Measurements from ENCODE around the gene ARHGAP1. TPM values are rescaled to one million over a fixed set of nuclear protein-coding genes. Genes with fewer than 3 reads are reported as not detected.

The ARHGAP1 gene
- total RNA-seq, 2 donors from 2014 or later, result 106 to 159 TPM

DNA sequence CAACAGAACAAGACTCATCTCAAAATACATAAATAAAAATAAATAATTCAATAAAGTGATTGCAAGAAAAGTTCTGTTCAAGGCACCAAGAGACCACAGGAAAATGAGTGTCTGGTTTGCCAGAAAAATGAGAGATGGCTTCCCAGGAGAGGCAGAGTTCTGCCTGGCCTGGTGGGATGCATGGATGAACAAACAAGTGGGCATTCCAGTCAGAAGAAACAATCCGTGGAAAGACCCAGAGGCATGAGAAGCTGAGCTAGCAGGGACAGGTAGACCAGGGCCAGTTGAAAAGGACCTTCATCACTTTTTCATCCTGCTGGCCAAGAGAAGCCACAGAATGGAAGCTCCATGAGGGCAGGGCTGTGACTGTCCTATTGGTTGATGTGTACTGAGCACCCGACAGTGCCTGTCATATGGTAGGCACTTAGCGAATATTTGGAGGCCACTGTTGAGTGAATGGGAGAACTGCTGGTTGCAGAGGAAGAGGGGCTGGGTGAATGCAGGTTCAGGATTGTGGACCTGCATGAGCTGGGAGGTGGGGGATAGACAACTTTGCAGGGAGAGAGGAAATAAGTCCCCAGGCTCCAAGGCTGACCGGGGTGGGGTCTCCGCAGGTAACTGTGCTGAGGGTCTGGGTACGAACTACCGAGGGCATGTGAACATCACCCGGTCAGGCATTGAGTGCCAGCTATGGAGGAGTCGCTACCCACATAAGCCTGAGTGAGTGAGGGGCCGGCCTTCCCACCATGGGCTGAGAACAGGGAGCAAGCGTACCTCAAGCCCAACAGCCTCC is 22.3 kb upstream of the ARHGAP1 start:
- Histone ChIP-seq H3K4me3 (no peak overlapping the region), H3K27ac (no peak overlapping the region), H3K4me1 (ENCODE audit: control insufficient read depth in 1 of 2, low read depth in 2 of 2) (peaks cover 6 to 8% of the 10 kb centered on the region in 2 donors), H3K9me3 (no peaks in the 10 kb centered on the region), H3K36me3 (no peaks in the 10 kb centered on the region), H3K27me3 (replicated peaks; ENCODE audit: insufficient read depth) (no peaks in the 10 kb centered on the region)
- TF ChIP-seq, protein P1, sequence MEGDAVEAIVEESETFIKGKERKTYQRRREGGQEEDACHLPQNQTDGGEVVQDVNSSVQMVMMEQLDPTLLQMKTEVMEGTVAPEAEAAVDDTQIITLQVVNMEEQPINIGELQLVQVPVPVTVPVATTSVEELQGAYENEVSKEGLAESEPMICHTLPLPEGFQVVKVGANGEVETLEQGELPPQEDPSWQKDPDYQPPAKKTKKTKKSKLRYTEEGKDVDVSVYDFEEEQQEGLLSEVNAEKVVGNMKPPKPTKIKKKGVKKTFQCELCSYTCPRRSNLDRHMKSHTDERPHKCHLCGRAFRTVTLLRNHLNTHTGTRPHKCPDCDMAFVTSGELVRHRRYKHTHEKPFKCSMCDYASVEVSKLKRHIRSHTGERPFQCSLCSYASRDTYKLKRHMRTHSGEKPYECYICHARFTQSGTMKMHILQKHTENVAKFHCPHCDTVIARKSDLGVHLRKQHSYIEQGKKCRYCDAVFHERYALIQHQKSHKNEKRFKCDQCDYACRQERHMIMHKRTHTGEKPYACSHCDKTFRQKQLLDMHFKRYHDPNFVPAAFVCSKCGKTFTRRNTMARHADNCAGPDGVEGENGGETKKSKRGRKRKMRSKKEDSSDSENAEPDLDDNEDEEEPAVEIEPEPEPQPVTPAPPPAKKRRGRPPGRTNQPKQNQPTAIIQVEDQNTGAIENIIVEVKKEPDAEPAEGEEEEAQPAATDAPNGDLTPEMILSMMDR (IDR thresholded peaks at IDR 0.05), result no peak
- DNase-seq (ENCODE audit: low spot score) (no peak), ATAC-seq (ENCODE audit: insufficient number of reproducible peaks, low FRiP score, low read depth) (no peak)

DNA sequence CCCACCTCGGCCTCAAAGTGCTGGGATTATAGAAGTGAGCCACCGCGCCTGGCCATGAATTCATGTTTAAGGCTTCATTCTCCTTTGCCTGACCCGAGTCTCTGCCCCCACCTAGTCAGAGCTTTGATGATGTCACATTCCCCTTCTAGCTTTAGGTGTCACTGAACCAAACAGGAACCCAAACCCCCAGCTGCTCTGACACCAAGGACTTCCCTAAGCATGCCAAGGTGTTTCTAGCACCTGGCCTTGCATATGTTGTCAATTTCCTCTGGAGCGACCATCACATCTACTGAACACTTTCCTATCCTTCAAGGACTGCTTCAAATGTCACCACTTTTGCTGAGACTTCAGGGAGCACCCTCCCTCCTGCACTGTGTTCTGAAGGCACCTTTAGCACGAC is 20.9 kb upstream of the ARHGAP1 start:
- Histone ChIP-seq H3K36me3 (no peaks in the 10 kb centered on the region), H3K27me3 (replicated peaks; ENCODE audit: insufficient read depth) (no peaks in the 10 kb centered on the region), H3K4me3 (no peak overlapping the region), H3K9me3 (no peaks in the 10 kb centered on the region), H3K4me1 (ENCODE audit: control insufficient read depth in 1 of 2, low read depth in 2 of 2) (peaks cover 6 to 10% of the 10 kb centered on the region in 2 donors), H3K27ac (no peak overlapping the region)
- no peak for ATAC-seq (ENCODE audit: insufficient number of reproducible peaks, low FRiP score, low read depth)
- TF ChIP-seq, protein P1 (IDR thresholded peaks at IDR 0.05), result no peak
- no peak for DNase-seq (ENCODE audit: low spot score)

DNA sequence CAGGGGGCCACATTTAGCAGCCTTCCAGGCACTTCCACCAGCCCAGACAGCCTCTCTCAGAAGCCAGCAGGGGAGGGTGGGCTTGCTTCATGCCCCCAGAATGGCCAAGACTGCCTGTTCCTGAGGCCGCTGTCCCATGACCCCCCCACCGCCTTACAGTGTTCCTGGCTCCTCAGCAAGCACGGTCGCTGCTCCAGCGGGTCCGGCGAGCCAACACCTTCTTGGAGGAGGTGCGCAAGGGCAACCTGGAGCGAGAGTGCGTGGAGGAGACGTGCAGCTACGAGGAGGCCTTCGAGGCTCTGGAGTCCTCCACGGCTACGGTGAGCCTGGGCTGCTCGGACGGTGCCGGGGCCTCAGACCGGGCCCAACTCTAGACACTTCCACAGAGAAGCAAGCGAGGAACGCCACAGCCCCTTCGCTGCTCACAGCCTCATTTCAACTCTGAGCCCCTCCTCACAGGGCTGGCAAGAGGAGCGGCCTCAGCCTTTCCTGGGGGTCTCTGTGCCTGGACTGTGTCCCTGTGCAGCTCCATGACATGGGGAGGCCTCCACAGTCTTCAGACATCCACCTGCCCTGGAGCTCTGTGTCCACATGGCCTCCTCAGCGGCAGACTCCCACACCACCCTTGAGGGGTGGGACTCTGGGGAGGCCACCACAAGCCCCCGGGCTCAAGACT is 19.3 kb upstream of the ARHGAP1 start:
- ATAC-seq (ENCODE audit: insufficient number of reproducible peaks, low FRiP score, low read depth) (no peak), DNase-seq (ENCODE audit: low spot score) (no peak)
- TF ChIP-seq, protein P1 (IDR thresholded peaks at IDR 0.05), result no peak
- Histone ChIP-seq H3K27ac (no peak overlapping the region), H3K27me3 (replicated peaks; ENCODE audit: insufficient read depth) (no peaks in the 10 kb centered on the region), H3K9me3 (no peaks in the 10 kb centered on the region), H3K4me3 (no peak overlapping the region), H3K4me1 (ENCODE audit: control insufficient read depth in 1 of 2, low read depth in 2 of 2) (peaks cover 12 to 17% of the 10 kb centered on the region in 2 donors), H3K36me3 (no peaks in the 10 kb centered on the region)

DNA sequence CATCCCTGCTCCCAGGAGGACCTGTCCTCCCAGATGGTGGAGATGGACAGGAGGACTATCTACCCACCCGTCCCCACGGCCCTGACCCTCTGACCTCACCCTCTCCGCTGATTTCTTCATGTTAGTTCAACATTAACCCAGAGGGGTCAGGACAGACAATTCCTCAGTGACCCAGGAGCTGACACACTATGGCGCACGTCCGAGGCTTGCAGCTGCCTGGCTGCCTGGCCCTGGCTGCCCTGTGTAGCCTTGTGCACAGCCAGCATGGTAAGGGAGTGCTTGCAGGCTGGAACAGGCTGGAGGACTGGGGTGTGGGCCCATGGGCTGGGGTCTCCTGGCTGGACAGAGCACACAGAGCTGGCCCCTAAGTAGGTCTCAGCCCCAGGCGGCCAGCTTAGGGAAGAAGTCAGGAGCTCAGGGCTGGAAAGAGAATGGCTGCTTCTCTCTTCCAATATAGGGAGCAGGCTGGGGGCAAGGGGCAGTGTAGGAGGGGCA is 18.7 kb upstream of the ARHGAP1 start, which contains the start of gene F2:
Gene F2 (plus strand): TSS at position 166 of the 495 bp plus-strand sequence. CDS start 23 bp downstream, at position 189.
- H3K4me1 ChIP-seq (ENCODE audit: control insufficient read depth in 1 of 2, low read depth in 2 of 2), result peaks cover 12 to 20% of the 10 kb centered on the region in 2 donors
- ATAC-seq (ENCODE audit: insufficient number of reproducible peaks, low FRiP score, low read depth) (no peak), DNase-seq (ENCODE audit: low spot score) (no peak)
- no peak within 1 kb of the TSS for H3K4me3 ChIP-seq
- H3K36me3 ChIP-seq, result no peaks in the 10 kb centered on the region
- no peaks in the 10 kb centered on the region for H3K27me3 ChIP-seq (replicated peaks; ENCODE audit: insufficient read depth)
- no peak within 1 kb of the TSS for H3K27ac ChIP-seq
- TF ChIP-seq, protein P1 (IDR thresholded peaks at IDR 0.05), result no peak
- no peaks in the 10 kb centered on the region for H3K9me3 ChIP-seq
